Coronary artery (tissue), 2 donors: ENCODE results near the gene ACKR1.

Experiments used
- DNase-seq: peaks from one replicate; pipeline ENCODE4 v3.0.0-alpha.2; 2017; ENCODE audit warnings: low spot score
- H3K27ac ChIP-seq, 2 donors: fragments of 200-600 bp; sonication (generic); one replicate each; pipeline ENCODE4 v1.5.1; 2016 to 2019
- H3K4me3 ChIP-seq: fragments of 200-600 bp; sonication (generic); 2 replicates; pipeline ENCODE4 v1.5.1; 2016; ENCODE audit warnings: mild to moderate bottlenecking, moderate library complexity
- CTCF ChIP-seq: fragments of 200-600 bp; sonication (generic); IDR thresholded peaks from one replicate; pipeline ENCODE4 v1.5.1; 2019; ENCODE audit warnings: antibody characterized with exemption

ACKR1 gene

GRCh38 chr1:159177272-159177907, 27.3 kb upstream of the ACKR1 start:
- no peak overlapping the region for H3K27ac ChIP-seq
- H3K4me3 ChIP-seq, result no peak overlapping the region
- no peak for TF ChIP-seq CTCF
- no peak for DNase-seq

- TF ChIP-seq CTCF, result no peak
- Histone ChIP-seq H3K4me3 (no peak overlapping the region), H3K27ac (no peak overlapping the region)
- DNase-seq, result no peak
Observed at GRCh38 chr1:159179906-159180305, 24.8 kb upstream of the ACKR1 start.

- TF ChIP-seq CTCF, result no peak
- Histone ChIP-seq H3K27ac (no peak overlapping the region), H3K4me3 (no peak overlapping the region)
- no peak for DNase-seq
Observed at GRCh38 chr1:159180516-159180915, 24.2 kb upstream of the ACKR1 start.

- TF ChIP-seq CTCF, result no peak
- Histone ChIP-seq H3K27ac (no peak overlapping the region), H3K4me3 (no peak overlapping the region)
- no peak for DNase-seq
Observed at GRCh38 chr1:159181328-159182024, 23.2 kb upstream of the ACKR1 start.

GRCh38 chr1:159184201-159184600, 20.5 kb upstream of the ACKR1 start:
- no peak overlapping the region for H3K27ac ChIP-seq
- TF ChIP-seq CTCF, result no peak
- H3K4me3 ChIP-seq, result no peak overlapping the region
- DNase-seq, result no peak

GRCh38 chr1:159185121-159185520, 19.6 kb upstream of the ACKR1 start:
- Histone ChIP-seq H3K4me3 (no peak overlapping the region), H3K27ac (no peak overlapping the region)
- no peak for TF ChIP-seq CTCF
- no peak for DNase-seq

GRCh38 chr1:159187033-159187432, 17.6 kb upstream of the ACKR1 start:
- H3K27ac ChIP-seq, result no peak overlapping the region
- H3K4me3 ChIP-seq, result peak overlapping the region; percentile 60
- TF ChIP-seq CTCF, result no peak
- DNase-seq, result no peak
